Stimulated activated CD8-positive, alpha-beta memory T cell treated with anti-CD3 and anti-CD28 coated beads, Interleukin-4, amount 100 ng/mL, for 4 hours (primary cell): ENCODE results near the gene STYXL2.

ENCODE experiments used
- DNase-seq, 2 donors: peaks; one replicate each; pipeline ENCODE4 v3.0.0-alpha.2; 2020; ENCODE audit warnings: low read depth in 2 of 2, low spot score in 1 of 2

STYXL2 gene

DNA sequence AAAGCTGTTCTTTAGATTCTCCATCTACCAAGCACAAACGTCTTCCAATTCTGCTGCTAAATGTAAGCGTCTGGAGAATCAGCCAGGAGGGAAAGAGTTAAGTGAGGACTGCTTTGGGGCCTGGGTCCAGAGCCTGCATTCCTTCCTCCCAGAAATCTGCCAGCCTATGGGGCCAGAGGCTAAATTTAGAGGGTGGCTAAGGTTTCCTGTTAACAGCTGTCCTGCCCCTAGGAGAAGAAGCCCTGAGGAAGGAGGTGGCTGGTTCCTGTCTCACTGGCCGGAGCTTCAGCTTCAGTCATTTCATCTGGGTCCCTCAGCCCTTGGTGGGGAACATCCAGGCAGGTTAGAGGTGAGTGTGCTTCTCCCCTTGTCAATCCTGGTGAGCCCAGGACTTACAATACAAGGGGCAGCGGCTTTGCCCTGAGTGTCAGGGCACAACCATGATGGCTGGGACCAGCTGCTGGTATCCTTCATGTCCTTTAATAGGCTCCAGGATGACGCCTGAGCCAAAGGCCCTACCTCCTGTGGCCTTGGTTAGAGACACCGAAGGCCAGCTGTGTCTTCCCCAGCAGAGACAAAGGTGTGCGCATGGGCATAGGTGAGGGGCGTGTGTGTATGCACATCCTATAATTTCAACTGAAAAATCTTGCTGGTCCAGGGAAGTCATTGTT, at the start of gene STYXL2:
STYXL2 (plus strand) TSS at position 230 of the 671 bp plus-strand sequence. CDS start 775 bp downstream, outside the sequence.
- DNase-seq, result no peak

DNA sequence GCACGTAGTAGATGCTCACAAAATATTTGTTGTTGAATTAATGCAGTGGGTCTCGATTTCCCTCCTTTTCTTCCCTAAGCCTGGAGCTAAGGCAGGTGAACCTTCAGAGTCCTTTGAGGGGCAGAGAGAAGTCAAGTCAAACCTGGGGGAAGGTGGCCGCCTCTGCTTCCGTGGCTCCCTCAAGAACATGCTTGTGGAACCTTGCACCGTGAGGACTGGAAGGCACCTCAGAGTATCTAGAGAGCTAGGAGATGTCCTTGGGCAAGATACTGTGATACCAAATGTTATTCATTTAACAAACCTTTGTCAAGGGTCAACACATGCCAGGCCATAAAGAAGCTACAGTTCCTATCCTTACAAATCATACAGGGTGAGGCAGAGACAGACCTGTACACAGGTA, 42.0 kb upstream of the STYXL2 start:
- no peak for DNase-seq

DNA sequence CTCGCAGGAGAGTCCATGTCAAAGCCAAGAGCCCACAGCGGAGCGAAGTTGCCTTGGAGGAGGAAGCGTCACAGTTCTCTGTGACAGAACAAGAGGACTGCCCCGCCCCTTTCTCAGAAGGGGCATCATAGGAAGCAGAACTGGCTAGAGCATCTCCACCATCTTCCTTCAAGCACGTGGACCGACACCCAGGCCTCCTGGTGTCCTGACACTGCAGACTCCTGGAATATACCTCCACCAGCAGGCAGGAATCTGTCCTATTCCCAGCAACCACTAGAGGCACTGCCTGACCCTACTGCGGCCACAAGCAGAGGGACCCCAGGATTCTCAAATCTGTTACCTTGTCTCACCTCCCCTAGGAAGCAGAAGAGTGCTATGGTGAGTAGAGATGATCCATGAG, 41.5 kb upstream of the STYXL2 start:
- no peak for DNase-seq

DNA sequence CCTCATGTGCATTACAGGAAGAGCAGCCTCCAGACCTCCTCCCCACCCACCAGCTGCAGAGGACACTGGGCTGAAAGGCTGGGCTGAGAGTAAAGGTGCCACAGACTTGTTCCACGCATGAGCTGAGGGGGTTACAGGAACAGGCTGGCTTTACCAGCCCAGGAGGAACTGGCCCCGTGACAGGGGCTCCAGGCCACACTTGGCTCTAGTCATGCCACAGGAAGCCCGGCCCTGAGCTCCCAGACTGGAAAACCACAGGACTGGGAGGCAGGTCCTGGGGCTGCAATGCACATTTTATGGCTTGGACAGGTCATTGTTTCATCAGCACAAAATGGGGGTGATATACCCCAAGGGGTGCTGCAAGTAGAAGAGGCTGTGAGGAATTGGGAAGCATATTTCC, 39.3 kb upstream of the STYXL2 start:
- no peak for DNase-seq

DNA sequence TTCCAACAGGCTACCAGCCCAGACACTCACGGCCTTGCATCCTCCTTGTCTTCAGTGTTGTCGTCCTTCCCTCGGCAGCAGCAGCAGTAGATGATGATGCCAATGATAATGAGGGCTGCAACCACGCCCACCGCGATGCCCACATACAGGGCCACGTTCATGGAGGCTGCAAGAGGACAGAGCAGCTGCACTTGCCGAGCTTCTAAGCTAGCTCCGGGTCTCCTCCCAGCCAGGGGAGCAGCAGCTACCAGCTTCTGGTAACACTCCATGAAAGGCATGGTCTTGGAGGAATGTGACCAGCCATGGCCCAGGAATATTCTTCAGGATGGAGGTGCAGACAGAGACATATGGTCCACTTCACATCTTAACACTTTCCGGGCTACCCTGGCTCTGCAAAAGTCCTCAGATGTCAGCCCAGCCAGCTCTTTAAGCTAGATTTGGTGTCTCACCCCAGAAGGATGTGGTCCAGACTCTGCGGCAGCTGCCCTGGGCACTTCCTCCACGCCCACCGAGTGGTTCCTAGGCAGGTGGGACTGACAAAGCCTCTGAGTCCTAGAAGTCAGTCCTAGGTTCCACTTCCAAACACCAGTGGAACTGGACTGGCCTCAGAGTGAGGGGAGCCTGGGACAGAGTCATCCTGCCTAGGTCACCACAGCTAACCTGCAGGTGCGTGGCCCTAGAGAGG, 38.8 kb upstream of the STYXL2 start:
- no peak for DNase-seq

DNA sequence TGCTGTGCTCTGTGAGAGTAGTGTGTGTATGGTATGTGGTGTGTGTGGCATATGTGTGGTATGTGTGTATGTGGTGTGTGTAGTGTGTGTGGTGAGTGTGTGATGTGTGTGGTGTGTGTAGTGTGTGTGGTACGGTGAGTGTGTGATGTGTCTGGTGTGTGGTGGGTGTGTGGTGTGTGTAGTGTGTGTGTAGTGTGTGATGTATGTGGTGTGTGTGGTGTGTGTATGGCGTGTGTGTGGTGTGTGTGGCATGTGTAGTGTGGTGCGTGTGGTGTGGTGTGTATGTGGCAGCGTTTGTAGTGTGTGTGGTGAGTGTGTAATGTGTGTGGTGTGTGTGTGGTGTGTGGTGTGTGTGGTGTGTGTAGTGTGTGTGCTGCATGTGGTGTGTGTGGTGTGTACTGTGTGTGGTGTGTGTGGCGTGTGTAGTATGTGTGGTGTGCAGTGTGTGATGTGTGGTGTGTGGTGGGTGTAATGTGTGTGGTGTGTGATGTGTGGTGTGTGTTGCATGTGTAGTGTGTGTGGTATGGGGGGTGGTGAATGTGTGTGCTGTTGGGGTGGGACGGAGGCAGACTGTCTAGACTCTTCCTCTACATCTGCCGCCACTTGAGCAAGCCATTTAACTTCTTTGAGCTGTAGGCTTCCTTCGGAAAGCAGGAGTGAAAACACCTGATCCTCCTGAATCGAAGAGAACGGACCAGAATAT, 37.2 kb upstream of the STYXL2 start:
- no peak for DNase-seq

DNA sequence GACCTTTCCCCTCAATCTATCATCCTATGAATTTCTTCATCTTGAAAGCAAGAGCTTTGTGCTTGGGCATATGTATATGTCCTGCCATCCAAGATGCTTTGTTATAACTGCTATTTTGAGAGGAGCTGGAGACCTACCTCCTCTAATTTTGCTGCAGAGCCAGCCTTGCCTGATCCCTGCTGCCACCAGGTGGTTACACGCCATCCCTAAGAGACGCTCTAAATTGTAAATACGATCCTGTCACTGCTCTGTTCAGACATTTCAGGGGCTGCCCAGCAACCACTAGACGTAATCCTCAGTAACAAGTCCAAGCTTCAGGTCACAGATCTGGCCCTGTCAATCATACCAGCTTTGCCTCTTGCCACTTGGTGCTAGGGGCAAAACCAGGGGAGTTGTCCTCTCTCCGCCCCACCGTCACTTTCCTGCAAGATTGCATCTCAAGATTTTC, 36.6 kb upstream of the STYXL2 start:
- DNase-seq, result no peak

- peak; percentile 23 to 68 for DNase-seq
These were observed 34.6 kb upstream of the STYXL2 start for GRCh38 chr1:167059045-167059808.

DNA sequence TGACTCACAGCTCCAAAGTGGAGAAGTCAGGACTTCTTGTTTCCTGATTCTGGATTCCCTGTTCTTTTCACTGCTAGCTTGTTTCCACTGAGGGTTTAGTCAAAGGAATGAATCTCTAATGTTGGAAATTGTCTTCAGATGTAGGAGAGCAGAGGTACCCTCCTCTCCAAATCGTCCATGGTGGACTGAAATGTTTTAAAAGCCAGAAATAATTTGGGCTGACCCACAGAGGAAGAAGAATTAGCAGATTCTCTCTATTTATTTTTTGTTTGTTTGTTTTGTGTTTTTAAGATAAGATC, 34.1 kb upstream of the STYXL2 start:
- no peak for DNase-seq

- no peak for DNase-seq
These were observed 33.5 kb upstream of the STYXL2 start for GRCh38 chr1:167060141-167061072.

DNA sequence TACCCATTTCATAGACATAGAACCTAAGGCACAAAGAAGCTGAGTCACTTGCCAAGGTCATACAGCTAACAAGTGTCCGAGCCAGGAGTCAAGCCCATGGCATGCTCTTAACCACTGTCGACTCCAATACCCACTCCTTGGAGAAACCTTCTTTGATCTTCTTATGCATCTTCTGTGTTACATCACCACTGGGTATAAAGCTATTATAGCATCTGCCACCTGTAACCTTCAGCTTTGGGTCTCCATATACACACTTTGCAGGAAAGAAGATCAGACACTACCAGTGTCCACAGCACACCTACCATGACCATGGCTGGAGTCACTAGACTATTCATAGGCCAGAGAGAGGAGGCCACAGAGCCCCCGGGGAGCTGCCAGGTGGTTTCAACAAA, 32.8 kb upstream of the STYXL2 start:
- no peak for DNase-seq

GRCh38 chr1:167064621-167065020, 29.3 kb upstream of the STYXL2 start:
- DNase-seq, result no peak

DNA sequence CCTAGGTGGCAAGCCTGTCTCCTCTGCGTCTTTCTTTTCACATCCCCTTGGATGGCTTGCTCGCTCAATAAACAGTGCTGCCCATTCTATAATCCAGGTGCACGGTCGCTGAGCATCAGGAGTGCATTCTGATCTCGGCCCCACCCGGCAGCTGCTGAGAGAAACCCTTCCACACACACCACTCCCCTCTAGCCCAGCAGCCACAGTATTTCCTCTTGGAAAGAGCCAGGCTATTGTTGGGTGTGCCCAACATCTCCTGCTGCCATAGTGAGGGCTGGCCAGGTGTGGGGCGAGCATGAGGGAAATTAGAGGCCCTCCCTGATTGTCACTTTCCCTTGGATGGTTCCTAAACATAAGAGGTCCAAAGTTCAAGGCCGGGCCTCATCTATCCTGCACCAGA, 28.4 kb upstream of the STYXL2 start:
- DNase-seq, result no peak

GRCh38 chr1:167066333-167067122, 27.3 kb upstream of the STYXL2 start:
- peak; percentile 44 to 76 for DNase-seq

DNA sequence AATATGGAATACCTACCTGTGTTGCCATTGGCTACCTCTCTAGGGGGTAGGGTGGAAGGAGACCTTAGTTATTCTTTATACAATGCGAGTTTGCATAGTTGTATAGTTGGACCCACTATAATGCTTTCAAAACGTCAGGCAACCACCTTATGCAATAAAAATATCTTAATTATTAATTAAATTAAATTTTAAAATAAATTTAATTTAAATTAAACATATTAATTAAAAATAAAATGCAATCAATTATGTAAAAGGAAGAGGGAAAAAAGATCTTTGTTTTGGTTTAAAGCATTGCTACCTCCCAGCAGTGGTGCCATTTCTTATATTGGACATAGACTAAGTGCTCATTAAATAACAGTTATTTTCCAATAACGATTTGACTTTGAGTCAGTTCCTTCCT, 26.0 kb upstream of the STYXL2 start:
- DNase-seq, result no peak

- DNase-seq, result no peak
These were observed 25.1 kb upstream of the STYXL2 start for GRCh38 chr1:167068761-167069160.

DNA sequence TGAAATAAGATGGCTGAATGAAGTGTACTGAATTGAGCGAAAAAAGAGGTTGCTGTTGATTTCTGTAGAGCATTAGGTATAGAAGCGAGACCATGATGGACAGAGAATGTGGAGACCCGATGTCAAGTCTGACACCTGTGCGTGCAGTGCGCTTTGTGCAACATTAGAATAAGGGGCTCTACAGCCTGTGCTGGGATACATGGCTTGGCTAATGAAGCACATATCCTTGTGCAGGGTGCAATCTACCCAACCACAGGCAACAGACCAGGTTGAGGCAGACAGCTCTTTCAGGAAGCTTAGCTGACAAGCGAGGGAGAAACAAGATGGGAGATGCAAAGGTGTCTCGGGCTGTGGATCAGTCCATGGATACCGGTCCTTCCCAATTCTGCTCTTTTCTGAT, 22.6 kb upstream of the STYXL2 start:
- no peak for DNase-seq

- DNase-seq, result no peak
These were observed 17.7 kb upstream of the STYXL2 start for GRCh38 chr1:167076136-167076710.

DNA sequence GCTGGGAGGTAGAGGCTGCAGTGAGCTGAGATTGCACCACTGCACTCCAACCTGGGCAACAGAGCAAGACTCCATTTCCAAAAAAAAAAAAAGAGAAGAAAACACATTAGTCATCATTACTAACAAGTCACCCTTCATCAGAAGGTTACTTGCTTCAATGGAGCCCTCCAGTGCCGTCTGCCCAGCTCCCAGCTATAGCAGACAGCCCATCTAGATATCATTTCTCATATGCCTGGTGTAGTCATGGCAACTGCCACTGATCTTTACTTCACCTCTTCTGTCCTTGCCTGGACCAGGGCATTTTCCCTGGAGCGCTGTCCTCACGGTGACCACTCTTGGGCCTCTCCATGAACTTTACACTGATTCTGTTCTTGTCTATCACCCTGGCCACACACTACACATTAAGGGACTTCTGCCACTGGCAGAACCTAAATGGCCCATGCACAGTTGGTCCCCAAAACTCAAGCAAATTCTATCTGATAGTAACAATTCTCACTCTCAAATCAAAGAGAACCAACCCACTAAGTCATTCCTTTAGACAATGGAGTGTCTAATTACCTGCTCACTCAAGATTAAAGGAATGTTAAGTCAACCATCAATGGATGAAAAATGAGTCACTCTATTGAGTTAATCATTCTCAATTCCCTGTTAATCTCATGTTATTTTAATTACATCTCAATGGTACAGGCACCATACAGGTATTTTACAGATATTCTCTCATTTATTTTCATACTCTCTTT, 16.6 kb upstream of the STYXL2 start:
- DNase-seq, result no peak
